Liver (tissue), 9 donors: ENCODE measurements around the gene IL6. TPM values are rescaled to one million over a fixed set of nuclear protein-coding genes. Genes with fewer than 3 reads are reported as not detected.

Experiments used
- DNase-seq: peaks from one replicate; pipeline ENCODE4 v3.0.0-alpha.2; 2017; ENCODE audit warnings: low spot score
- H3K27ac ChIP-seq, 2 donors: one replicate each; pipeline ENCODE4 v1.7.0; 2013; ENCODE audit warnings: inconsistent platforms in 2 of 2, low read length in 2 of 2, control low read depth in 1 of 2, low read depth in 1 of 2, mild to moderate bottlenecking in 1 of 2
- H3K27me3 ChIP-seq, 4 donors: one replicate each; pipeline versions ENCODE4 v1.6.1 to v1.7.0; 2013; ENCODE audit warnings: low read length in 3 of 4, inconsistent platforms in 1 of 4, mild to moderate bottlenecking in 1 of 4, moderate library complexity in 1 of 4; ENCODE audit not compliant: control insufficient read depth in 4 of 4, insufficient read depth in 4 of 4
- H3K36me3 ChIP-seq, 4 donors: one replicate each; pipeline versions ENCODE4 v1.6.1 to v1.7.0; 2013; ENCODE audit warnings: low read length in 3 of 4, mild to moderate bottlenecking in 3 of 4, low read depth in 1 of 4, moderate library complexity in 1 of 4; ENCODE audit not compliant: control insufficient read depth in 4 of 4, insufficient read depth in 3 of 4
- H3K4me1 ChIP-seq, 4 donors: one replicate each; pipeline versions ENCODE4 v1.6.1 to v1.7.0; 2013; ENCODE audit warnings: low read length in 3 of 4, mild to moderate bottlenecking in 3 of 4, moderate library complexity in 1 of 4; ENCODE audit not compliant: control insufficient read depth in 4 of 4, insufficient read depth in 4 of 4
- H3K4me3 ChIP-seq, 3 donors: one replicate each; pipeline versions ENCODE4 v1.6.1 to v1.7.0; 2013; ENCODE audit warnings: low read length in 3 of 3, control low read depth in 1 of 3, low read depth in 1 of 3, mild to moderate bottlenecking in 1 of 3
- H3K9ac ChIP-seq, 2 donors: one replicate each; pipeline ENCODE4 v1.7.0; 2013; ENCODE audit warnings: low read length in 2 of 2, mild to moderate bottlenecking in 2 of 2, moderate library complexity in 2 of 2, control low read depth in 1 of 2, low read depth in 1 of 2
- H3K9me3 ChIP-seq, 4 donors: one replicate each; pipeline versions ENCODE4 v1.6.1 to v1.7.0; 2013; ENCODE audit warnings: low read length in 3 of 4; ENCODE audit not compliant: control insufficient read depth in 4 of 4
- EGR1 ChIP-seq, 2 donors: IDR thresholded peaks; 2 replicates each; pipeline ENCODE4 v1.6.1; 2016 to 2018; ENCODE audit warnings: antibody characterized with exemption in 2 of 2, low read depth in 2 of 2
- FOXA1 ChIP-seq: IDR thresholded peaks from 2 replicates; pipeline ENCODE4 v1.6.1; 2016; ENCODE audit warnings: antibody characterized with exemption
- FOXA2 ChIP-seq: IDR thresholded peaks from 2 replicates; pipeline ENCODE4 v1.6.1; 2016; ENCODE audit warnings: antibody characterized with exemption
- GABPA ChIP-seq, 2 donors: IDR thresholded peaks in 1 of 2; conservative IDR thresholded peaks in 1 of 2; 2 replicates each; pipeline ENCODE4 v1.6.1; 2016; ENCODE audit warnings: antibody characterized with exemption in 2 of 2, mild to moderate bottlenecking in 1 of 2, moderate library complexity in 1 of 2
- HNF4A ChIP-seq, 2 donors: conservative IDR thresholded peaks; 2 replicates each; pipeline ENCODE4 v1.6.1; 2016; ENCODE audit warnings: antibody characterized with exemption in 2 of 2, mild to moderate bottlenecking in 2 of 2
- HNF4G ChIP-seq: IDR thresholded peaks from 2 replicates; pipeline ENCODE4 v1.6.1; 2016; ENCODE audit warnings: antibody characterized with exemption
- JUND ChIP-seq, 2 donors: IDR thresholded peaks; 2 replicates each; pipeline ENCODE4 v1.6.1; 2016; ENCODE audit warnings: antibody characterized with exemption in 2 of 2
- NR2F2 ChIP-seq: IDR thresholded peaks from 2 replicates; pipeline ENCODE4 v1.6.1; 2016; ENCODE audit warnings: antibody characterized with exemption
- RAD21 ChIP-seq, 2 donors: IDR thresholded peaks; 2 replicates each; pipeline ENCODE4 v1.6.1; 2016; ENCODE audit warnings: antibody characterized with exemption in 2 of 2, mild to moderate bottlenecking in 2 of 2
- RXRA ChIP-seq, 2 donors: IDR thresholded peaks; 2 replicates each; pipeline ENCODE4 v1.6.1; 2017 to 2018; ENCODE audit warnings: antibody characterized with exemption in 2 of 2, mild to moderate bottlenecking in 1 of 2
- SP1 ChIP-seq: IDR thresholded peaks from 2 replicates; pipeline ENCODE4 v1.6.1; 2018; ENCODE audit warnings: antibody characterized with exemption, mild to moderate bottlenecking
- TAF1 ChIP-seq: conservative IDR thresholded peaks from 2 replicates; pipeline ENCODE4 v1.6.1; 2016; ENCODE audit warnings: antibody characterized with exemption, mild to moderate bottlenecking
- YY1 ChIP-seq: IDR thresholded peaks from 2 replicates; pipeline ENCODE4 v1.6.1; 2016; ENCODE audit warnings: antibody characterized with exemption, mild to moderate bottlenecking
- WGBS: extraction: QIAGEN DNeasy Blood & Tissue Kit; methylation state at CpG from one replicate; pipeline ENCODE4 v1.1.7; 2013; 5-methylcytosine and 5-hydroxymethylcytosine counted together
- polyA plus RNA-seq, 2 donors: library from polyadenylated mRNA; stranded (reverse) in 1 of 2; unstranded in 1 of 2; fragments of 200-250 nt in 1 of 2; fragments of >200 nt in 1 of 2; fragmentation: Nextera tagmentation in 1 of 2; extraction: Ambion mirVana in 1 of 2; gene quantifications; one replicate each; pipeline versions ENCODE4 v1.2.1 to v1.2.3, GENCODE V29; 2013 to 2015
- total RNA-seq, 2 donors: library from RNA; depleted of rRNA; stranded (reverse); fragments of >200 nt; gene quantifications; one replicate each; pipeline ENCODE4 v1.2.3, GENCODE V29; 2014
- TF ChIP-seq, protein P1 (sequence below): fragments of 150-350 bp; IDR thresholded peaks from 2 replicates; pipeline ENCODE4 v1.5.1; 2017; ENCODE audit warnings: improper control_type of control experiment, low read depth, low read length; ENCODE audit not compliant: missing input control
- TF ChIP-seq, protein P2 (sequence below): IDR thresholded peaks from 2 replicates; pipeline ENCODE4 v1.6.1; 2016; ENCODE audit warnings: antibody characterized with exemption
- TF ChIP-seq, protein P3 (sequence below): IDR thresholded peaks from 2 replicates; pipeline ENCODE4 v1.6.1; 2016; ENCODE audit warnings: antibody characterized with exemption
- TF ChIP-seq, protein P4 (sequence below): IDR thresholded peaks from 2 replicates; pipeline ENCODE4 v1.6.1; 2016; ENCODE audit warnings: antibody characterized with exemption, mild to moderate bottlenecking
- TF ChIP-seq, protein P5 (sequence below): IDR thresholded peaks from 2 replicates; pipeline ENCODE4 v1.6.1; 2016; ENCODE audit warnings: antibody characterized with exemption
- donor health status: healthy.
- donor health status: healthy.
- donor health status: healthy.
- donor health status: healthy.
- donor health status: healthy.

The IL6 gene
- total and polyA plus RNA-seq, 4 donors: 0.17 TPM; not detected in 3

DNA sequence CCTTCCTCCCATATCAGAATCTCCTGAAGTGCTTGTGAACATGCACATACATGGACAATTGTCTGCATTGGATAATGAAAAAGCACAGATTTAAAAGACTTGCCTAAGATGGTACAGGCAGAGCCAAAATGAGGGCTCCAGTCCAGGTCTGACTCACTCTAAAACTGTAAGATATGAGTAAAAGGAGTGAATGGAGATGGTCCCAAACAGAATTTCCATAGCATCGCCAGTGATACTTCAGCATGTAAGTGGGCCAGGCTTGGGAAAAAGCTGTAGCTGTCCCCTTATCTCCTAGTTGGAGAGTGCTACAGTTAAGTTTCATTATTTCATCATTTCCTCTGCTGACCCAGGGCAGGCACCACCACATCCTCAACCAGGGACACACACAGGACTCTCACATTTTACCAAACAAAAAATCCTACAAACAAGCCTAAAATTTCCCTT, 26.4 kb upstream of the IL6 start:
- Histone ChIP-seq H3K4me3 (no peak overlapping the region), H3K27me3 (no peaks in the 10 kb centered on the region), H3K4me1 (peaks cover 0 to 7% (median 2%) of the 10 kb centered on the region in 4 donors), H3K27ac (no peak overlapping the region), H3K9me3 (no peaks in the 10 kb centered on the region), H3K9ac (no peak overlapping the region), H3K36me3 (no peaks in the 10 kb centered on the region)
- TF ChIP-seq JUND (IDR thresholded peaks at IDR 0.05) (no peak), HNF4G (no peak), YY1 (no peak), FOXA1 (no peak), FOXA2 (no peak), HNF4A (conservative IDR thresholded peaks at IDR 0.05) (no peak), TAF1 (no peak), SP1 (no peak), RAD21 (IDR thresholded peaks at IDR 0.05) (no peak), RXRA (IDR thresholded peaks at IDR 0.05) (no peak), NR2F2 (no peak), EGR1 (IDR thresholded peaks at IDR 0.05; ENCODE audit: low read depth in 2 of 2) (no peak), GABPA (IDR thresholded peaks at IDR 0.05 in 1 of 2, conservative IDR thresholded peaks at IDR 0.05 in 1 of 2) (no peak)
- TF ChIP-seq, protein P1, sequence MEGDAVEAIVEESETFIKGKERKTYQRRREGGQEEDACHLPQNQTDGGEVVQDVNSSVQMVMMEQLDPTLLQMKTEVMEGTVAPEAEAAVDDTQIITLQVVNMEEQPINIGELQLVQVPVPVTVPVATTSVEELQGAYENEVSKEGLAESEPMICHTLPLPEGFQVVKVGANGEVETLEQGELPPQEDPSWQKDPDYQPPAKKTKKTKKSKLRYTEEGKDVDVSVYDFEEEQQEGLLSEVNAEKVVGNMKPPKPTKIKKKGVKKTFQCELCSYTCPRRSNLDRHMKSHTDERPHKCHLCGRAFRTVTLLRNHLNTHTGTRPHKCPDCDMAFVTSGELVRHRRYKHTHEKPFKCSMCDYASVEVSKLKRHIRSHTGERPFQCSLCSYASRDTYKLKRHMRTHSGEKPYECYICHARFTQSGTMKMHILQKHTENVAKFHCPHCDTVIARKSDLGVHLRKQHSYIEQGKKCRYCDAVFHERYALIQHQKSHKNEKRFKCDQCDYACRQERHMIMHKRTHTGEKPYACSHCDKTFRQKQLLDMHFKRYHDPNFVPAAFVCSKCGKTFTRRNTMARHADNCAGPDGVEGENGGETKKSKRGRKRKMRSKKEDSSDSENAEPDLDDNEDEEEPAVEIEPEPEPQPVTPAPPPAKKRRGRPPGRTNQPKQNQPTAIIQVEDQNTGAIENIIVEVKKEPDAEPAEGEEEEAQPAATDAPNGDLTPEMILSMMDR: no peak
- TF ChIP-seq, protein P2, sequence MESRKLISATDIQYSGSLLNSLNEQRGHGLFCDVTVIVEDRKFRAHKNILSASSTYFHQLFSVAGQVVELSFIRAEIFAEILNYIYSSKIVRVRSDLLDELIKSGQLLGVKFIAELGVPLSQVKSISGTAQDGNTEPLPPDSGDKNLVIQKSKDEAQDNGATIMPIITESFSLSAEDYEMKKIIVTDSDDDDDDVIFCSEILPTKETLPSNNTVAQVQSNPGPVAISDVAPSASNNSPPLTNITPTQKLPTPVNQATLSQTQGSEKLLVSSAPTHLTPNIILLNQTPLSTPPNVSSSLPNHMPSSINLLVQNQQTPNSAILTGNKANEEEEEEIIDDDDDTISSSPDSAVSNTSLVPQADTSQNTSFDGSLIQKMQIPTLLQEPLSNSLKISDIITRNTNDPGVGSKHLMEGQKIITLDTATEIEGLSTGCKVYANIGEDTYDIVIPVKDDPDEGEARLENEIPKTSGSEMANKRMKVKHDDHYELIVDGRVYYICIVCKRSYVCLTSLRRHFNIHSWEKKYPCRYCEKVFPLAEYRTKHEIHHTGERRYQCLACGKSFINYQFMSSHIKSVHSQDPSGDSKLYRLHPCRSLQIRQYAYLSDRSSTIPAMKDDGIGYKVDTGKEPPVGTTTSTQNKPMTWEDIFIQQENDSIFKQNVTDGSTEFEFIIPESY: no peak
- TF ChIP-seq, protein P3, sequence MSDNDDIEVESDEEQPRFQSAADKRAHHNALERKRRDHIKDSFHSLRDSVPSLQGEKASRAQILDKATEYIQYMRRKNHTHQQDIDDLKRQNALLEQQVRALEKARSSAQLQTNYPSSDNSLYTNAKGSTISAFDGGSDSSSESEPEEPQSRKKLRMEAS: no peak
- TF ChIP-seq, protein P4, sequence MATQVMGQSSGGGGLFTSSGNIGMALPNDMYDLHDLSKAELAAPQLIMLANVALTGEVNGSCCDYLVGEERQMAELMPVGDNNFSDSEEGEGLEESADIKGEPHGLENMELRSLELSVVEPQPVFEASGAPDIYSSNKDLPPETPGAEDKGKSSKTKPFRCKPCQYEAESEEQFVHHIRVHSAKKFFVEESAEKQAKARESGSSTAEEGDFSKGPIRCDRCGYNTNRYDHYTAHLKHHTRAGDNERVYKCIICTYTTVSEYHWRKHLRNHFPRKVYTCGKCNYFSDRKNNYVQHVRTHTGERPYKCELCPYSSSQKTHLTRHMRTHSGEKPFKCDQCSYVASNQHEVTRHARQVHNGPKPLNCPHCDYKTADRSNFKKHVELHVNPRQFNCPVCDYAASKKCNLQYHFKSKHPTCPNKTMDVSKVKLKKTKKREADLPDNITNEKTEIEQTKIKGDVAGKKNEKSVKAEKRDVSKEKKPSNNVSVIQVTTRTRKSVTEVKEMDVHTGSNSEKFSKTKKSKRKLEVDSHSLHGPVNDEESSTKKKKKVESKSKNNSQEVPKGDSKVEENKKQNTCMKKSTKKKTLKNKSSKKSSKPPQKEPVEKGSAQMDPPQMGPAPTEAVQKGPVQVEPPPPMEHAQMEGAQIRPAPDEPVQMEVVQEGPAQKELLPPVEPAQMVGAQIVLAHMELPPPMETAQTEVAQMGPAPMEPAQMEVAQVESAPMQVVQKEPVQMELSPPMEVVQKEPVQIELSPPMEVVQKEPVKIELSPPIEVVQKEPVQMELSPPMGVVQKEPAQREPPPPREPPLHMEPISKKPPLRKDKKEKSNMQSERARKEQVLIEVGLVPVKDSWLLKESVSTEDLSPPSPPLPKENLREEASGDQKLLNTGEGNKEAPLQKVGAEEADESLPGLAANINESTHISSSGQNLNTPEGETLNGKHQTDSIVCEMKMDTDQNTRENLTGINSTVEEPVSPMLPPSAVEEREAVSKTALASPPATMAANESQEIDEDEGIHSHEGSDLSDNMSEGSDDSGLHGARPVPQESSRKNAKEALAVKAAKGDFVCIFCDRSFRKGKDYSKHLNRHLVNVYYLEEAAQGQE: no peak
- TF ChIP-seq, protein P5, sequence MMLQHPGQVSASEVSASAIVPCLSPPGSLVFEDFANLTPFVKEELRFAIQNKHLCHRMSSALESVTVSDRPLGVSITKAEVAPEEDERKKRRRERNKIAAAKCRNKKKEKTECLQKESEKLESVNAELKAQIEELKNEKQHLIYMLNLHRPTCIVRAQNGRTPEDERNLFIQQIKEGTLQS: no peak
- no peak for DNase-seq
- WGBS: 71% methylated on average over 1 of the region's 1 CpG
